HS-5 (cell line): ENCODE measurements around the gene AXL.

Source experiments
- DNase-seq: peaks from one replicate; pipeline ENCODE4 v3.0.0-alpha.2; 2012; ENCODE audit warnings: low read depth

Gene AXL

GRCh38 chr19:41235480-41235879, 16.5 kb downstream of the AXL start:
- no peak for DNase-seq

- DNase-seq = no peak
Observed at GRCh38 chr19:41238244-41238643, 19.2 kb downstream of the AXL start.

- no peak for DNase-seq
Observed at GRCh38 chr19:41239363-41239762, 20.3 kb downstream of the AXL start.

- DNase-seq = no peak
Observed at GRCh38 chr19:41239961-41240574, 21.0 kb downstream of the AXL start.

- DNase-seq = no peak
Observed at GRCh38 chr19:41241859-41242258, 22.8 kb downstream of the AXL start.

- DNase-seq = no peak
Observed at GRCh38 chr19:41244117-41244516, 25.1 kb downstream of the AXL start.

- no peak for DNase-seq
Observed at GRCh38 chr19:41245843-41246242, 26.8 kb downstream of the AXL start.

GRCh38 chr19:41248895-41249294, 29.9 kb downstream of the AXL start:
- no peak for DNase-seq

GRCh38 chr19:41249707-41250423, 30.8 kb downstream of the AXL start:
- DNase-seq = no peak

- no peak for DNase-seq
Observed at GRCh38 chr19:41253660-41254059, 34.6 kb downstream of the AXL start.

- no peak for DNase-seq
Observed at GRCh38 chr19:41255171-41255570, 36.1 kb downstream of the AXL start.

- no peak for DNase-seq
Observed at GRCh38 chr19:41261474-41262190, 42.6 kb downstream of the AXL start.

- peak; percentile 58 for DNase-seq
Observed at GRCh38 chr19:41263042-41263849, 44.2 kb downstream of the AXL start.

GRCh38 chr19:41263850-41264580, 45.0 kb downstream of the AXL start, which contains the start of gene HNRNPUL1:
Gene HNRNPUL1 (plus strand): TSS chr19:41264372. CDS start chr19:41264504, 132 bp downstream.
- DNase-seq = peak; percentile 100

- DNase-seq = no peak
Observed at GRCh38 chr19:41264581-41265394, 45.8 kb downstream of the AXL start.

- no peak for DNase-seq
Observed at GRCh38 chr19:41265395-41266153, 46.6 kb downstream of the AXL start.

GRCh38 chr19:41269055-41269454, 50.0 kb downstream of the AXL start:
- no peak for DNase-seq

- no peak for DNase-seq
Observed at GRCh38 chr19:41269571-41269970, 50.5 kb downstream of the AXL start.

GRCh38 chr19:41273076-41273475, 54.1 kb downstream of the AXL start:
- DNase-seq = no peak

- DNase-seq = no peak
Observed at GRCh38 chr19:41274802-41275201, 55.8 kb downstream of the AXL start.
